T-helper 1 cell (primary cell): ENCODE data around the gene ARMC9.
"Not testable (repeated sequence)": the region's sequence is repeated elsewhere in the genome, so short reads cannot be mapped to it uniquely, and the experiment has no call there.

Experiments used
- DNase-seq, 5 donors: peaks; one replicate each; pipeline ENCODE4 v3.0.0-alpha.2; 2012 to 2020

The ARMC9 gene

GRCh38 chr2:231290321-231291015, 92.0 kb downstream of the ARMC9 start:
- no peak for DNase-seq

- no peak for DNase-seq
Observed at GRCh38 chr2:231292472-231293134, 94.2 kb downstream of the ARMC9 start.

- no peak for DNase-seq
Observed at GRCh38 chr2:231293163-231293562, 94.7 kb downstream of the ARMC9 start.

GRCh38 chr2:231294116-231294515, 95.7 kb downstream of the ARMC9 start:
- DNase-seq, result no peak

DNA sequence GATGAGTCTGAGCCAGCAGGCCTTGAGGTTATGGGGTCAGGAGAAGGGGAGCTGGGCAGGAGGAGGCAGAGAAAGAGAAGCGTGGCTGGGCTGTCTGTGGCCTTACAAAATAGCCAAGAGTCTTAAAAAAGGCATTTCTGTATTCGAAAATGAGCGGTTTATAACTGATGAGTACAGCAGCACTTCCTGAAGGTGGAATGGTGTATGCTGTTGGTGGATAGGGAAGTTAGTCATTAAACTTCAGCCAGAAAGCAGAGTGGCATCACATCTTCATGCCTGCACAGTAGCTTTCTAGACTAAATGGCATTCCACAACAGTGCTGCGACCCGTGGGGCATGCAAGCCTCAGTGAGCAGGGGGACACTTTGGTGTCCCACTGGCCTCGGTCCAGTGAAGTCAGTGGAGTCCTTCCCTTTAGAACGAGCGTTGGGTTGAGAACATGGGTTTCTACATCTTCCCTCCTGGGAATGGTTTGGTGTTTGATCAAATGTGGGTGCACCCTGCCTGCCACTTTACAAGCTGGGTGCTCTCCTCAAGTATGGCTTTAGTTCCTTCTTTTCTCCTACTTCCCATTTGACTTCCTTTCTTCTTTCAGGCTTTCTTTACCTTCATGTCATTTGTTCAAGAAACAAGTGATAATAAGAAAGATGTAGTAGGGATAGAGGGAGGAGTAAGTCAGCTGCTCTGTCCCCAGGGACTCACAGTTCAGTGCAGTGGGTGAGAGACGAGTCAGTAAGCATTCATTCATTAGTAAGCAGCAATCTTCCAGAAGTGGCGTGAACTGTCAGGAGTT, 96.3 kb downstream of the ARMC9 start:
- DNase-seq, result no peak

GRCh38 chr2:231295363-231295655, 96.9 kb downstream of the ARMC9 start:
- DNase-seq, result no peak

GRCh38 chr2:231296401-231296974, 98.1 kb downstream of the ARMC9 start:
- DNase-seq, result no peak

GRCh38 chr2:231297108-231297908, 98.9 kb downstream of the ARMC9 start:
- DNase-seq, result peak in 1 of 5 donors; percentile 16

GRCh38 chr2:231298091-231298490, 99.7 kb downstream of the ARMC9 start:
- DNase-seq, result no peak

DNA sequence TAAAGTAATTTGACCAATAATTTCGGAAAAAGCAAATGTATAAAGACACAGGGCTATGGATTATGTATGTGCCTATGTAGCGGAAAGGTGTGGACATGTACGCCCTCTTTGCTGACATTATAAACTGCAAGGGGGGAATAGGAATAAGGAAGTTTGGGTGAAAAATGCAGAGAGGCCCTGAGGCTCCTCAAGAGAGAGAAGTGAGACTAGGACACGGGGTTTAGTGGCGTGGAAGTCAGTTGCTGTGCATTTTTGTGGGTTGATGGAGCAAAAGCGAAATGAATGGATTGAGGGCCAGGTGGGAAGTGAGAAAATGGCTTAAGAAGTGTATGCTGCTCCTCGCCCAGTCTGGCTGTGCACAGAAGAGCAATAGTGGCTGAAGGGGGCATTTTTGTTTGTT, 100.8 kb downstream of the ARMC9 start:
- no peak for DNase-seq

DNA sequence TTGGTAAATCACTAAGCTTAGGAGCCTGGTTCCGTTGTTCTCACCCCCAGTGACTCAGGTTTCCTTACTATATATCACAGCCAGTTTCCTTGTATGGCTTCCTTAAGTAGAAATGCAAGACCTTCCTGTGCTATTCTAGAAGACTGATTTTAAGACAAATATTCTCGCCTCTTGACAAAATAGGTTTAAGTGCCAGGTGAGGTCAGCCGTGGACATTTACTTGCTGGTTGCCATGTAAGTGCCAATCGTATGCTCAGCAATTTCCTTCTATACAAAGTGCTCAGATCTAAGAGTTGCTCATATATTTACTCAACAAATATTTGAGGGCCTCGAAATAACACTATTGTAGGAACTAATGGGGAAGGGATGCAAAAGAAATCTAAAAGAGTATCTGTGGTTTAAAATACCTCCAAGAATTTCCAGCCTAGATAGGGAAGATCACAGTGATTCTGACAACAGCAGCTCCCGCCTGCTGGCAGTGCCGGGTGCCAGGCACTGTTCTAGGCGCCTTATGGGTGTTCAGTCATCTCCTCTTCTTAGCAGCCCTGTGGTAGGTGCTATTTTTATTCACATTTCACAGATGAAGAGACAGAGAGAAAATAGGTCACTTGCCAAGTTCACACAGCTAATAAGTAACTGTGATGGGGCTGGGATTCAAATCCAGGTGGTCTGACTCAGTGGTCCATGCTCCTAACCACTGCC, 101.7 kb downstream of the ARMC9 start:
- DNase-seq, result no peak

- no peak for DNase-seq
Observed at GRCh38 chr2:231300722-231301076, 102.3 kb downstream of the ARMC9 start.

- not testable (repeated sequence) for DNase-seq
Observed at GRCh38 chr2:231304259-231304658, 105.8 kb downstream of the ARMC9 start.

- no peak for DNase-seq
Observed at GRCh38 chr2:231305221-231305620, 106.8 kb downstream of the ARMC9 start.

DNA sequence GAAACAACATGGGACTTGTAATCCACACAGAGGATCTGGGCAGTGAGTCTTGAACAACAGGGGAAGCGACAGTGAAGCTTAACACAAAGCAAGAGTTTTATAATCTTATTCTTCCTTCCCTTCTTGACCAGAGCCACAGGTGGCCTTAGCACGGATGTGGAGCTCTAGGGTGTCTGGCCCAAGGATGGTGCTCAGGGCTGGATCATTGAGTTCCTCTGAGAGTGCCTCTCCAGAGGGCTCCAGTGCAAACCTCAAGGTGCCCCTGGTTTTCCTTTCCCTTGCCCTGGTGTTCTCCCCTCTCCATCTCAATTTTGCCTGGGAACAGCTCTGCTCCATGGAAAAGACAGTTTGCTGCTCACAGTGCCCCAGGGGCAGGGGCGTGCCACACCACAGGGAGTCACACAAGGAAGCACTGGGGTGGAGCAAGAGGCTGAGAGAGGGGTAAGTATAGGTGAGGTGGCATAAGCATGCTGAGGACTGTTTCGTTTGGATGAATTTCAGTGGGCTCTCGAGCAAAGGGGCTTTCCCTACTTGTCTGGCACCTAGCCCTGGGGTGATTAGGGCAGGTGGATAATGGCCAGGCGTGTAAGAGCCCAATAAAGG, 108.5 kb downstream of the ARMC9 start:
- DNase-seq, result no peak

DNA sequence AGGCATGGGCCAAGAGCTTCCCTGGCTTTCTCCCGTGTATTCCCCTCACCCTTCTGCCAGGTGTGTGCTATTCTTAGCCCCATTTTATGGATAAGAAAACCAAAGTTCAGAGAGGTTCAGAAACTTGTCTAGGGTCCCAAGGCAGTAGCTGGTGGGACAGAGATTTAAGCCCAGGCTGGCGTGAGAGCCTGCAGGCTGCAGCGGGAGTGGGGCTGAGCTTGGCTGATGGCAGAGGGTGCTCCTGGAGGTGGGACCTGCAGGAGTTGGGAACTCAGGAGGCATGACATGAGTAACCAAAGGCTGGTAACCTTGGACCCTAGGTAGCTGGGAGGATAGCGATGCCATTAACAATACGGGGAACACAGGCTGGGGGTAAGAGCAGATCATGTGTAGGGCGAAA, 109.8 kb downstream of the ARMC9 start:
- DNase-seq, result no peak

DNA sequence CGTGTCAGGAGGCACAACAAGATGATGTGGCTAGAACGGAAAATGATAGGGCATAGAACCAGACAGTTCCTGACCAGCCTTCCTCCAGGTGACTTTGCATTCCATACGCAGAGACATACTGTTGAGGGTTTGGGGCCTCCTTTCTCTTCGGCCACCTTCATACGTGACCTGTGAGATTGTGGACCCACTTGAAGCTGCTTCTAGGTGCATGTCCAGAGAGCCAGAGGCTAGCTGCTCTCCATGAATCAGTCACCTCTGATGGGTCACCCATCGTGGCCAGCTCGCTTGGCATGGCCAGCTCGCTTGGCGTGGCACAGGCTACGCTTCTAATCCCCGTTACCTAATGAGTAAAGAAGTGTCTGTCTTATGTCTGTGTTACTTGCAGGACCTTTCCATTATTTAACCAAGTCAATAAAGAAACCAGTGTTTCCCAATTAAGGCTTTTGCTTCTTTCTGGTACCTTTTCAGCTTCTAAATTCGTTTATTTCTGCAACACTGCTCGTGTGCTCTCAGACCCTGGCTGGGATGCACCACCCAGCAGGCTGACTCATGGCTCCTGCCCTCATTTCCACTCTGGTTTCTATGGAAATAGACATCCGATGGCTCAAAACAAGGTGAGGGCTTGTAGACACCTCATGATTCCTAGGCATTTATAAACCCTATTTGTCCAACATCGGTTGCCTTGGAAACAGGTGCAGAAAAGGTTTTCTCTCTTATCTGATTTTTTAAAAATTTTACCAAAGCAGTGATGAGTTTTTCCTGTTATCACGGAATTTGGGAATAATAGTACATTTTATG, 110.4 kb downstream of the ARMC9 start:
- DNase-seq, result no peak

DNA sequence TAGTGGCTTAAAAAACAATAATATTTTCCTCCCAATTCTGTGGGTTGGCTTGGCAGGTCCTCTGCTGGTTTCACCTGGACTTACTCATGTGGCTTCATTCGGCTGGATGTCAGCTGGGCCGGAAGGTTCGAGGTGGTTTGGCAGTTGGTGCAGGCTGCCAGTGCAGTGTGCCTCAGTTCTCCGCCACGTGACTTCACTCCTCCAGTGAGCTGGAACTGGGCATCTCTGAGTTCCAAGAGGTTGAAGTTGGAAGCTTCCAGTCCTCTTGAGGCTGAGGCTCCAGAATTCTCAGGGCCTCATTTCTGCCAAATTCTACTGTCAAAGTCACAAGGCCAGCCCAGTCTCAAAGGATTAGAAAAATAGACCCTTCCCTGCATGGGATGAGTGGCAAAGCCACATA, 113.6 kb downstream of the ARMC9 start:
- DNase-seq, result no peak

- no peak for DNase-seq
Observed at GRCh38 chr2:231315896-231316295, 117.5 kb downstream of the ARMC9 start.

- no peak for DNase-seq
Observed at GRCh38 chr2:231317579-231317978, 119.1 kb downstream of the ARMC9 start.

DNA sequence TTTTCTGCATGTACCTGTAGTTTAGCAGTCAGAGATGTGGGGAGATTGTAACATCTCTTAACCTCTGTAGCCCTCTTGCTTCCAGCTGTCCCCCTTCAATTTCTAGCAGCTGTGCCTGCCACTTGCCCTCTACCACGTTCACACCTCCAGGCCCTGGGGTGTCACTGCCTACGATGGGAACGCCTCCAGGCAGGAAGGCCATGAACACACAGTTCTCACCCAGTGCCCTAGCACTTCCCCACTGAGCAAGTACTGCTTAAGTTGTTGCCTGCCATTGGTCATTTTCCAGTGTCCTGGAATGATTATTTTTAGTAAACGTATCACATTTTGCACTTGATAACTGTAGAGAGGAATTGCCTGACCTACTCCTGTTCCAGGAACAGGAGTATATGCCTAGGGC, 120.0 kb downstream of the ARMC9 start:
- DNase-seq, result no peak
